ENCODE results near the gene TRIP4. TPM values are rescaled to one million over a fixed set of nuclear protein-coding genes. Genes with fewer than 3 reads are reported as not detected.
A peak's percentile ranks its signal among the peaks of the same experiment; 100 is the strongest.

Gene TRIP4
- total RNA-seq, 1 donor from 2014 or later = 13.5 TPM

DNA sequence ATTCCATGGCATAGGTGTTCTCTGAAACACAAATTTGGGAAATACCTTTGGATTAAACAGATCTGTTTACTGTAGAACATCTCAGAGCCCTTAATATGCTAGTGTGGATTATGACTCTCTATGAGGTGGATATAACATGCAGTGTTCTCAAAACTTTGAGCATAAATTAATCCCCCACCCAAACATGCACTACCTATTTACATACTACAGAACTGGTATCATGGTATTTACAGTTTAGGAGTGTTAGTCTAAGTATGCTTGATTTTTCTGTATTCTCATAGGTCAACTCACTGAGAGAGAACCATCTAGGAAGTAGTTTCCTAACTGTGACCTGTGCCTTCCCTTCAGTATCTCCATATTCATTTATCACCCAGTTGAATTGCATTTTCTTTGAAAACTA is 41.8 kb downstream of the TRIP4 start:
- DNase-seq = no peak
- Histone ChIP-seq H3K27ac (replicated peaks) (peak overlapping the region; percentile 47), H3K27me3 (ENCODE audit: low read depth) (no peaks in the 10 kb centered on the region), H3K36me3 (peaks cover 64% of the 10 kb centered on the region), H3K9me3 (replicated peaks) (no peaks in the 10 kb centered on the region), H3K4me3 (no peak overlapping the region), H3K4me1 (peaks cover 15% of the 10 kb centered on the region)
- intact Hi-C loops (cut with micrococcal nuclease) = no loop called here
- TF ChIP-seq, protein P1, sequence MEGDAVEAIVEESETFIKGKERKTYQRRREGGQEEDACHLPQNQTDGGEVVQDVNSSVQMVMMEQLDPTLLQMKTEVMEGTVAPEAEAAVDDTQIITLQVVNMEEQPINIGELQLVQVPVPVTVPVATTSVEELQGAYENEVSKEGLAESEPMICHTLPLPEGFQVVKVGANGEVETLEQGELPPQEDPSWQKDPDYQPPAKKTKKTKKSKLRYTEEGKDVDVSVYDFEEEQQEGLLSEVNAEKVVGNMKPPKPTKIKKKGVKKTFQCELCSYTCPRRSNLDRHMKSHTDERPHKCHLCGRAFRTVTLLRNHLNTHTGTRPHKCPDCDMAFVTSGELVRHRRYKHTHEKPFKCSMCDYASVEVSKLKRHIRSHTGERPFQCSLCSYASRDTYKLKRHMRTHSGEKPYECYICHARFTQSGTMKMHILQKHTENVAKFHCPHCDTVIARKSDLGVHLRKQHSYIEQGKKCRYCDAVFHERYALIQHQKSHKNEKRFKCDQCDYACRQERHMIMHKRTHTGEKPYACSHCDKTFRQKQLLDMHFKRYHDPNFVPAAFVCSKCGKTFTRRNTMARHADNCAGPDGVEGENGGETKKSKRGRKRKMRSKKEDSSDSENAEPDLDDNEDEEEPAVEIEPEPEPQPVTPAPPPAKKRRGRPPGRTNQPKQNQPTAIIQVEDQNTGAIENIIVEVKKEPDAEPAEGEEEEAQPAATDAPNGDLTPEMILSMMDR (IDR thresholded peaks at IDR 0.05; ENCODE audit: borderline replicate concordance) = no peak

DNA sequence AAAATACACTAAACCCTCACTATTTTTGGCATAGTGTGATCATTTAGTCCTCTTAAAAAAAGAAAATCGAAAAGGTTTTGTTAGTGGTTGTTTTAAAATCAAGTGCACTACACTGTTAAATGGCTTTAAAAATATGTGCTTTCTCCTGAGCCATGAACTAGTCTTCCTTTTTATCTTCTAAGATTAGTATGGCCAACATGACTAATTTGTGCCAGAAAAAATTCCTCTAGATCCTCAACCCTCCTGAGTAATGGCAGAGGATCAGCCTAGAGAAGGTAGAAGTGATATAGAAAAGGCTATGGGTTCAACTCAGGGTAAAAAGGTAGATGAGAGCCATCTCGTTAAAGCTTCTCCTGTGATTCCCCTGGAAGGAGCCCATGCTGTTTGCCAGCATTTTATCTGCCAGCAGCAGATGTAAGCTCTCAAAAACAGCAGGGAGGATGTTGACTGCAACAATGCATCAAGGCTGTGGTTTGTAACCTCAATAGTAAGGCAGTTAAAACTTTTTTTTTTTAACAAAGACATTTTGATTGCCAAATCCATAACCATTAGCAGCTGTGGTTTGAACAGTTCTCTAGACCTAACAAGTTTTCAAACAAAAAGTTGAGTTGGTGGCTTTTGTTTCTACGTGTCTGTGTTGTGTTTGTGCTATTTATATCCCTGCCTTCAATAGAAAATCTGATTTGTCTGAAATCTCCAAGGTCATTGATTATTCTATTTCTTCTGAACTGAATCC is 42.5 kb downstream of the TRIP4 start:
- TF ChIP-seq, protein P1 (IDR thresholded peaks at IDR 0.05; ENCODE audit: borderline replicate concordance) = no peak
- no peak for DNase-seq
- Histone ChIP-seq H3K4me3 (no peak overlapping the region), H3K4me1 (peaks cover 15% of the 10 kb centered on the region), H3K27me3 (ENCODE audit: low read depth) (no peaks in the 10 kb centered on the region), H3K27ac (replicated peaks) (peak overlapping the region; percentile 47), H3K9me3 (replicated peaks) (no peaks in the 10 kb centered on the region), H3K36me3 (peaks cover 57% of the 10 kb centered on the region)
- intact Hi-C loops (cut with micrococcal nuclease) = no loop called here

- no peak overlapping the region for H3K27ac ChIP-seq (replicated peaks)
- H3K36me3 ChIP-seq = peaks cover 13% of the 10 kb centered on the region
- TF ChIP-seq, protein P1 (IDR thresholded peaks at IDR 0.05; ENCODE audit: borderline replicate concordance) = no peak
- intact Hi-C loops (cut with micrococcal nuclease) = no loop called here
- H3K4me1 ChIP-seq = peaks cover under 1% of the 10 kb centered on the region
- no peak overlapping the region for H3K4me3 ChIP-seq
- no peaks in the 10 kb centered on the region for H3K27me3 ChIP-seq (ENCODE audit: low read depth)
- no peaks in the 10 kb centered on the region for H3K9me3 ChIP-seq (replicated peaks)
- DNase-seq = no peak
Observed at GRCh38 chr15:64437982-64438381, 50.3 kb downstream of the TRIP4 start.

- H3K27ac ChIP-seq (replicated peaks) = no peak overlapping the region
Observed at GRCh38 chr15:64438653-64439447, 51.2 kb downstream of the TRIP4 start.

DNA sequence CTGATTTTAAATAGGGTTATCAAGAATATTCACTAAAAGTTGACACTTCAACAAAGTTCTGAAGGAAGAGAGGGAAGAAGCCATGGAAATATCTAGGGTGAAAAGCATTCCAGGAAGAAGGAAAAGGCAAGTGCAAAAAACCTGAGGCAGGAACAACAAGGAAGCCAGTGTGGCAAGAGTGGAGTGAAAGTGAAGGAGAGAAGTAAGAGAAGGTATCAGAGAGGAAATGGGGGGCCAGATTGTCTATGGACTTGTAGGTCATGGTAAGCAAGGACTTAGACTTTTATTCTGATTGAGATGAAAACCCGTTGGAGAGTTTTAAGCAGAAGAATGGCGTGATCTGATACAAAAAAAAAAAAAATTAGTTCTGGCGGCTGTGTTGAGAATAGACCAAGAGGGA is 54.2 kb downstream of the TRIP4 start:
- peaks cover 21% of the 10 kb centered on the region for H3K4me1 ChIP-seq
- no peak for DNase-seq
- no peak overlapping the region for H3K27ac ChIP-seq (replicated peaks)
- no peak overlapping the region for H3K4me3 ChIP-seq
- no peaks in the 10 kb centered on the region for H3K9me3 ChIP-seq (replicated peaks)
- H3K36me3 ChIP-seq = peaks cover 11% of the 10 kb centered on the region
- no peaks in the 10 kb centered on the region for H3K27me3 ChIP-seq (ENCODE audit: low read depth)
- TF ChIP-seq, protein P1 (IDR thresholded peaks at IDR 0.05; ENCODE audit: borderline replicate concordance) = no peak
- intact Hi-C loops (cut with micrococcal nuclease) = no loop called here

More at GRCh38 chr15:64438653-64439447, 51.2 kb downstream of the TRIP4 start:
- Histone ChIP-seq H3K4me1 (peaks cover 9% of the 10 kb centered on the region), H3K4me3 (no peak overlapping the region), H3K27me3 (ENCODE audit: low read depth) (no peaks in the 10 kb centered on the region), H3K9me3 (replicated peaks) (no peaks in the 10 kb centered on the region), H3K36me3 (peaks cover 6% of the 10 kb centered on the region)
- intact Hi-C loops (cut with micrococcal nuclease) = no loop called here
- TF ChIP-seq, protein P1 (IDR thresholded peaks at IDR 0.05; ENCODE audit: borderline replicate concordance) = no peak
- DNase-seq = no peak
